Nephron progenitor cell (in vitro differentiated cells): Measurements from ENCODE around the gene LACTBL1.

Experiments
- DNase-seq: peaks from one replicate; pipeline ENCODE4 v3.0.0; 2021
- H3K27ac Mint-ChIP-seq: 2 replicates; pipeline ENCODE4 v1.8.0; 2021; ENCODE audit warnings: mild to moderate bottlenecking, moderate library complexity, mixed read lengths
- H3K27me3 Mint-ChIP-seq: 2 replicates; pipeline ENCODE4 v1.8.0; 2021; ENCODE audit warnings: mild to moderate bottlenecking, low read depth, mixed read lengths; ENCODE audit not compliant: poor library complexity
- H3K36me3 Mint-ChIP-seq: 2 replicates; pipeline ENCODE4 v1.8.0; 2021; ENCODE audit warnings: low read depth, mixed read lengths
- H3K4me1 Mint-ChIP-seq: 2 replicates; pipeline ENCODE4 v1.8.0; 2021; ENCODE audit warnings: mixed read lengths
- H3K4me3 Mint-ChIP-seq: 2 replicates; pipeline ENCODE4 v1.8.0; 2021; ENCODE audit warnings: mild to moderate bottlenecking, moderate library complexity, mixed read lengths
- H3K9me3 Mint-ChIP-seq: 2 replicates; pipeline ENCODE4 v1.8.0; 2021; ENCODE audit warnings: mild to moderate bottlenecking, moderate library complexity, mixed read lengths
- CTCF ChIP-seq: fragments of 200-600 bp; sonication (generic); IDR thresholded peaks from 2 replicates; pipeline ENCODE4 v1.5.0; 2021; ENCODE audit warnings: antibody characterized with exemption

LACTBL1 gene

GRCh38 chr1:22976127-22976460, 3.4 kb upstream of the LACTBL1 start:
- no peak for DNase-seq
- Mint-ChIP-seq H3K4me3 (no peak overlapping the region), H3K4me1 (peaks cover 34% of the 10 kb centered on the region), H3K27ac (no peak overlapping the region), H3K27me3 (peaks cover 6% of the 10 kb centered on the region), H3K36me3 (no peaks in the 10 kb centered on the region), H3K9me3 (no peaks in the 10 kb centered on the region)
- TF ChIP-seq CTCF, result no peak

GRCh38 chr1:22975694-22976093, 3.0 kb upstream of the LACTBL1 start:
- Mint-ChIP-seq H3K9me3 (no peaks in the 10 kb centered on the region), H3K36me3 (no peaks in the 10 kb centered on the region), H3K4me1 (peaks cover 36% of the 10 kb centered on the region), H3K4me3 (no peak overlapping the region), H3K27ac (no peak overlapping the region), H3K27me3 (peaks cover 5% of the 10 kb centered on the region)
- TF ChIP-seq CTCF, result no peak
- DNase-seq, result no peak

GRCh38 chr1:22971611-22972405, 858 bp downstream of the LACTBL1 start:
- TF ChIP-seq CTCF, result no peak
- H3K27ac Mint-ChIP-seq, result no peak overlapping the region
- H3K27me3 Mint-ChIP-seq, result peaks cover 13% of the 10 kb centered on the region
- H3K36me3 Mint-ChIP-seq, result no peaks in the 10 kb centered on the region
- no peak overlapping the region for H3K4me3 Mint-ChIP-seq
- peaks cover 1% of the 10 kb centered on the region for H3K9me3 Mint-ChIP-seq
- no peak for DNase-seq
- H3K4me1 Mint-ChIP-seq, result peaks cover 36% of the 10 kb centered on the region

- Mint-ChIP-seq H3K9me3 (peaks cover 8% of the 10 kb centered on the region), H3K4me3 (no peak overlapping the region), H3K27ac (no peak overlapping the region), H3K4me1 (peaks cover 31% of the 10 kb centered on the region), H3K36me3 (no peaks in the 10 kb centered on the region), H3K27me3 (peaks cover 19% of the 10 kb centered on the region)
- DNase-seq, result no peak
- no peak for TF ChIP-seq CTCF
These were observed 1.5 kb downstream of the LACTBL1 start for GRCh38 chr1:22971161-22971560.

- peaks cover 14% of the 10 kb centered on the region for H3K9me3 Mint-ChIP-seq
- H3K36me3 Mint-ChIP-seq, result no peaks in the 10 kb centered on the region
- TF ChIP-seq CTCF, result no peak
These were observed 2.6 kb downstream of the LACTBL1 start for GRCh38 chr1:22970096-22970495.

GRCh38 chr1:22969304-22969709, 3.4 kb downstream of the LACTBL1 start:
- H3K27ac Mint-ChIP-seq, result no peak overlapping the region

More at GRCh38 chr1:22970096-22970495, 2.6 kb downstream of the LACTBL1 start:
- DNase-seq, result no peak
- Mint-ChIP-seq H3K27ac (no peak overlapping the region), H3K4me1 (peaks cover 23% of the 10 kb centered on the region), H3K27me3 (peaks cover 23% of the 10 kb centered on the region), H3K4me3 (no peak overlapping the region)

More at GRCh38 chr1:22969304-22969709, 3.4 kb downstream of the LACTBL1 start:
- Mint-ChIP-seq H3K36me3 (no peaks in the 10 kb centered on the region), H3K9me3 (peaks cover 14% of the 10 kb centered on the region), H3K27me3 (peaks cover 23% of the 10 kb centered on the region), H3K4me1 (peaks cover 19% of the 10 kb centered on the region), H3K4me3 (no peak overlapping the region)
- TF ChIP-seq CTCF, result no peak
- DNase-seq, result no peak
